Measurements from ENCODE around the gene HOXC6. TPM values are rescaled to one million over a fixed set of nuclear protein-coding genes. Genes with fewer than 3 reads are reported as not detected.

HOXC6 gene
- total RNA-seq, 1 experiment from 2014 or later = 7.1 TPM

DNA sequence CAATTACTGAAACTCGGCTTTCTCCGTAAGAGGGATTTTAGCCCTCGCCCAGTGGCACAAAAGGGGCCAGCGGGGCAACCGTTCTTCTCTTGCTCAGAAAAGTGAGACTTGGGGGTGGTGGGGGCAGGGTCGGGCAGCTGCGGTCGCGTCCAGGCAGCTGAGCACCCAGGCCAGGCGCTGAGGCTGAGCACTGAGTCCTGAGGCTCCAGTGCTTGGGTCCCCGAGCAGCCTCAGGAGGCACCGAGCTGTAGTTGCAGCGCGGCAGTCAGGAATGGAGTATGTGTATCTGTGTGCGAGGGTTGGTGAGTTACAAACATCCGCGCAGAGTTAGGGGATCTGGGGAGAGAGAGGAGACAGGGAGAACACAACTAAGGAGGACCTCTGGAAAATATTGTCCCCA, 4.1 kb upstream of the HOXC6 start:
- intact Hi-C loops (cut with micrococcal nuclease) = no loop called here
- no TSS peak for BruUV-seq (replicated peaks)
- no peak overlapping the region for H3K27ac Mint-ChIP-seq (ENCODE audit: low read depth, unreplicated experiment)
- POLR2A ChIA-PET = interaction anchor here (0.9 to 1.6 kb wide), 3 partner anchors 9 to 25 kb away, joined by 4 to 8 read pairs (median 6); partner anchors contain the start of genes HOXC5 and HOXC9
- DNase-seq (ENCODE audit: unreplicated experiment) = no peak
- H3K4me3 Mint-ChIP-seq (ENCODE audit: unreplicated experiment) = no peak overlapping the region
- H3K36me3 Mint-ChIP-seq (ENCODE audit: insufficient read depth, unreplicated experiment) = peaks cover 2% of the 10 kb centered on the region
- H3K4me1 Mint-ChIP-seq (ENCODE audit: insufficient read depth, unreplicated experiment) = peaks cover 18% of the 10 kb centered on the region
- CTCF ChIA-PET = interaction anchor here (0.6 to 5.6 kb wide), 9 partner anchors 8 to 355 kb away, joined by 3 to 40 read pairs (median 5); partner anchors contain the start of gene HOXC5
- TF ChIP-seq, protein P1, sequence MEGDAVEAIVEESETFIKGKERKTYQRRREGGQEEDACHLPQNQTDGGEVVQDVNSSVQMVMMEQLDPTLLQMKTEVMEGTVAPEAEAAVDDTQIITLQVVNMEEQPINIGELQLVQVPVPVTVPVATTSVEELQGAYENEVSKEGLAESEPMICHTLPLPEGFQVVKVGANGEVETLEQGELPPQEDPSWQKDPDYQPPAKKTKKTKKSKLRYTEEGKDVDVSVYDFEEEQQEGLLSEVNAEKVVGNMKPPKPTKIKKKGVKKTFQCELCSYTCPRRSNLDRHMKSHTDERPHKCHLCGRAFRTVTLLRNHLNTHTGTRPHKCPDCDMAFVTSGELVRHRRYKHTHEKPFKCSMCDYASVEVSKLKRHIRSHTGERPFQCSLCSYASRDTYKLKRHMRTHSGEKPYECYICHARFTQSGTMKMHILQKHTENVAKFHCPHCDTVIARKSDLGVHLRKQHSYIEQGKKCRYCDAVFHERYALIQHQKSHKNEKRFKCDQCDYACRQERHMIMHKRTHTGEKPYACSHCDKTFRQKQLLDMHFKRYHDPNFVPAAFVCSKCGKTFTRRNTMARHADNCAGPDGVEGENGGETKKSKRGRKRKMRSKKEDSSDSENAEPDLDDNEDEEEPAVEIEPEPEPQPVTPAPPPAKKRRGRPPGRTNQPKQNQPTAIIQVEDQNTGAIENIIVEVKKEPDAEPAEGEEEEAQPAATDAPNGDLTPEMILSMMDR (IDR thresholded peaks at IDR 0.05; ENCODE audit: unreplicated experiment) = no peak
- no peaks in the 10 kb centered on the region for H3K27me3 Mint-ChIP-seq (ENCODE audit: insufficient read depth, unreplicated experiment)
- no peaks in the 10 kb centered on the region for H3K9me3 Mint-ChIP-seq (ENCODE audit: unreplicated experiment)

DNA sequence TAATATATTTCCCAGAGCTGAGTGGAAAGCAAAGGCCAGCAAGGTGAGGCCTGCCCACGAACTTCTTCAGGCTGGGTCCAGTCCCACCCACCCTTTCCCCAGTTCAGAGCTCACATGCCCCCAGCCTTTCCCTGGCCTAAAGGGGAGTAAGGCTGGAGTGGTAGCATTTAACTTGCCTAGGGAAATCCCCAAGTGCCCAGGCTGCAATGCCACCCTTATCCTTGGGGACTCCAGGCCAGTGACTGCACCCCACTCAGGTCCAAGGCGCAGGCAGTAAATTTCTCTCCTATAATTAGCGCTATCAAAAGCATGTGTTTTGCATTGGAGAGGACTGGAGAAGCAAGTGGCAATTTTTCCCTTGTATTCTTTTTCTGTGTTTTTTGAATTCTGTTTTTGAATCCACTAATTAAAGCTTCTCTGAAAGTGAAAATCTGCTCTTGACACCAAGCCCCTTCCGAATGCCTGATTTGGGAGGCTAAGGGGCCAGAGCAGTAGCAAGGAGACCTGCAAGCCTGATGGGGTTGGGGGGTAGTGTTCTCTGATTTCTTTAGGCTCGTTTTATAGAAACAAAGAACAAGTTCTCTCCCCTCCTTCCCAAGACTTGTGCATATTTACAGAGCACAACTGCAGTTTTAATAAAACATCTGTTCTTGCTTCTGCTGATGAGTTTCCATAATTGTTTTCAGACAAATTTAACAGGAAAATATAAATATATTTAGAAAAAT, 3.5 kb upstream of the HOXC6 start:
- no peak for DNase-seq (ENCODE audit: unreplicated experiment)
- intact Hi-C loops (cut with micrococcal nuclease) = no loop called here
- H3K27me3 Mint-ChIP-seq (ENCODE audit: insufficient read depth, unreplicated experiment) = no peaks in the 10 kb centered on the region
- H3K9me3 Mint-ChIP-seq (ENCODE audit: unreplicated experiment) = no peaks in the 10 kb centered on the region
- POLR2A ChIA-PET = interaction anchor here (0.6 to 1.6 kb wide), 3 partner anchors 8 to 209 kb away, joined by 3 to 8 read pairs (median 6); partner anchors contain the start of genes HOXC5 and HOXC9
- CTCF ChIA-PET = interaction anchor here (0.7 to 9.4 kb wide), 6 partner anchors 8 to 278 kb away, joined by 3 to 233 read pairs (median 22); partner anchors contain the start of genes HOXC5 and SMUG1
- no TSS peak for BruUV-seq (replicated peaks)
- H3K4me1 Mint-ChIP-seq (ENCODE audit: insufficient read depth, unreplicated experiment) = peaks cover 14% of the 10 kb centered on the region
- TF ChIP-seq, protein P1 (IDR thresholded peaks at IDR 0.05; ENCODE audit: unreplicated experiment) = no peak
- no peak overlapping the region for H3K27ac Mint-ChIP-seq (ENCODE audit: low read depth, unreplicated experiment)
- peaks cover 8% of the 10 kb centered on the region for H3K36me3 Mint-ChIP-seq (ENCODE audit: insufficient read depth, unreplicated experiment)
- H3K4me3 Mint-ChIP-seq (ENCODE audit: unreplicated experiment) = no peak overlapping the region

DNA sequence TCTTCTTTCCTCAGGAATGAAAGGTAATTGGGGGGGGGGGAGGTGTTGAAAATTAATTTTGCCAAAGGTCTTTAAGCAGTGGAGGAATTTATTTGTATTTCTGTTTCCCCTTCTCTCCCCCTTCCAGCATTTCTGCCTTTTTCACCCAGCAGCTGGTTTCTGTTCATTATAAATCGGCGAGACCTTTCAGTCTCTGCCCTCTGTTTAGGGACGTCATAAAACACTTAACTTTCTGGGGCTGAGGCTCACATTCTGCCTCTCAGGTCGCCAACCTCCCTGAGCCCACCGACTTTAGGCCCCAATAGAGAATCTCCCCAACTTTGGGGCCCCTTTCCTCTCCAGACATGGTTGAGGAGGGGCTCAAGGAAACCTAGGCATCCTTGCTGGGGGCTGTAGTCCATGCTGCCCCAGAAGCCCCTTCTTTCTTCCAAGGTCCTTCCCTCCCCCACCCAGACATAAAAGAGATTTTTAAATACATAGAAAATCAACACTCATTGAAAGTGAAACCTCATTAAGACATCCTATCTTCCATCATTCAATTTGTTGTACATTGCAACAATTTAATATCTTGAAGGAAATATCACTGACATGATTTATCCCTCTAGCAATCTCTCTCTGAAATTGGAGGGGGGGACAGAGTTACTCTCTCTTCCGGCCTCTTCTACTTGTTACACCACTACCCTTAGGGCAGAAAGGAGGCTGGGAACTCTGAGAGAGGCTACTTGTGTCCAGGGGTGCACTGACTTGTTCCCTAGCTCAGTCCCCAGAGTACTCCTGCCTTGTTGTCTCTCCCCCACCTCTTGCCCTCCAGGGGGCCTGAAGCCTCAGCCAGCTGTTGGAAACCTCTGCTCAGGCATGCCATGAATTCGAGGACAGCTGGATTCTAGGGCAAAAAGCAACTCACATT, 2.5 kb upstream of the HOXC6 start:
- no peak for DNase-seq (ENCODE audit: unreplicated experiment)
- ChIA-PET POLR2A (interaction anchor here (2.7 to 3.7 kb wide), 2 partner anchors 9 to 26 kb away, joined by 12 to 35 read pairs; partner anchors contain the start of gene HOXC9), CTCF (interaction anchor here (0.6 to 9.4 kb wide), 5 partner anchors 18 to 181 kb away, joined by 3 to 233 read pairs (median 6); partner anchors contain the start of gene SMUG1)
- Mint-ChIP-seq H3K4me1 (ENCODE audit: insufficient read depth, unreplicated experiment) (peaks cover 9% of the 10 kb centered on the region), H3K36me3 (ENCODE audit: insufficient read depth, unreplicated experiment) (peaks cover 15% of the 10 kb centered on the region), H3K4me3 (ENCODE audit: unreplicated experiment) (no peak overlapping the region), H3K27ac (ENCODE audit: low read depth, unreplicated experiment) (no peak overlapping the region), H3K9me3 (ENCODE audit: unreplicated experiment) (no peaks in the 10 kb centered on the region), H3K27me3 (ENCODE audit: insufficient read depth, unreplicated experiment) (no peaks in the 10 kb centered on the region)
- BruUV-seq (replicated peaks) = no TSS peak
- intact Hi-C loops (cut with micrococcal nuclease) = no loop called here
- TF ChIP-seq, protein P1 (IDR thresholded peaks at IDR 0.05; ENCODE audit: unreplicated experiment) = no peak
